GM12878 (cell line): Measurements from ENCODE around the gene CELSR1. TPM values are rescaled to one million over a fixed set of nuclear protein-coding genes. Genes with fewer than 3 reads are reported as not detected.

ENCODE experiments used
- ATAC-seq: fragments of 200-7000 bp; cut with Tn5 transposase; 3 replicates; pipeline ENCODE4 v1.9.1; 2020; ENCODE audit warnings: mild to moderate bottlenecking, moderate library complexity
- BruUV-seq: library from RNA; stranded (reverse); fragments of 400-500 nt; replicated peaks from 2 replicates; lab custom pipeline; 2021; lab: Mats Ljungman, UMichigan
- CTCF ChIA-PET: fragments of 300-600 bp; sonication (Branson Sonifier 250); formaldehyde crosslinking; extraction: SDS; loops from one replicate; lab custom pipeline; 2021; ENCODE audit warnings: inconsistent platforms; lab: Yijun Ruan, JAX
- POLR2A ChIA-PET: fragments of 350-600 bp; formaldehyde crosslinking; extraction: SDS; loops from one replicate; lab custom pipeline; 2021; ENCODE audit warnings: inconsistent platforms; lab: Charles Lee
- RAD21 ChIA-PET: fragments of 300-600 bp; sonication (Branson Sonifier 250); formaldehyde crosslinking; loops from one replicate; lab custom pipeline; 2023; ENCODE audit warnings: antibody characterized with exemption; ENCODE audit not compliant: unreplicated experiment; lab: Charles Lee
- SMC1A ChIA-PET: fragments of 300-600 bp; sonication (Branson Sonifier 250); formaldehyde crosslinking; loops from one replicate; lab custom pipeline; 2023; ENCODE audit not compliant: unreplicated experiment, uncharacterized antibody; lab: Charles Lee
- DNase-seq: peaks from one replicate; pipeline ENCODE4 v3.0.0-alpha.2; 2011; ENCODE audit warnings: low read depth, low spot score
- FAIRE-seq: peaks from 3 replicates; lab custom pipeline; 2011; peaks lifted over from hg19 to GRCh38; lab: Jason Lieb, UNC
- H2AFZ ChIP-seq: 2 replicates; pipeline ENCODE4 v1.6.0; 2011; ENCODE audit warnings: low read depth, low read length, control low read depth; ENCODE audit not compliant: control insufficient read depth
- H3K27ac ChIP-seq: 2 replicates; pipeline ENCODE4 v1.5.1; 2011; ENCODE audit warnings: control low read depth; ENCODE audit not compliant: control insufficient read depth, insufficient read depth
- H3K27me3 ChIP-seq, 2 experiments: replicated peaks in 1 of 2; 2 replicates each; pipeline versions ENCODE4 v1.6.0 to v1.6.1; 2011; ENCODE audit warnings: low read length in 1 of 2; ENCODE audit not compliant: control insufficient read depth in 2 of 2, insufficient read depth in 2 of 2
- H3K36me3 ChIP-seq, 2 experiments: 2 replicates each; pipeline ENCODE4 v1.5.1; 2011; ENCODE audit warnings: low read length in 1 of 2; ENCODE audit not compliant: control insufficient read depth in 2 of 2, insufficient read depth in 2 of 2
- H3K4me1 ChIP-seq: 2 replicates; pipeline ENCODE4 v1.6.1; 2011; ENCODE audit warnings: mild to moderate bottlenecking, low read length, moderate library complexity, mixed read lengths; ENCODE audit not compliant: control insufficient read depth, insufficient read depth
- H3K4me2 ChIP-seq: 2 replicates; pipeline ENCODE4 v1.6.0; 2011; ENCODE audit warnings: control low read depth; ENCODE audit not compliant: control insufficient read depth, insufficient read depth
- H3K4me3 ChIP-seq: fragments of 200-600 bp; sonication (generic); 2 replicates; pipeline ENCODE4 v1.5.1; 2016
- H3K79me2 ChIP-seq: 2 replicates; pipeline ENCODE4 v1.6.0; 2011; ENCODE audit warnings: low read length; ENCODE audit not compliant: control insufficient read depth, insufficient read depth
- H3K9ac ChIP-seq: 2 replicates; pipeline ENCODE4 v1.8.0; 2011; ENCODE audit warnings: low read length, control low read depth, mixed read lengths; ENCODE audit not compliant: control insufficient read depth, insufficient read depth
- H3K9me3 ChIP-seq: replicated peaks from 3 replicates; pipeline ENCODE4 v1.5.1; 2011; ENCODE audit warnings: mild to moderate bottlenecking, low read length; ENCODE audit not compliant: control insufficient read depth, insufficient read depth
- H4K20me1 ChIP-seq: 2 replicates; pipeline ENCODE4 v1.6.0; 2011; ENCODE audit not compliant: control insufficient read depth, insufficient read depth
- BCL3 ChIP-seq: IDR thresholded peaks from 2 replicates; pipeline ENCODE4 v1.6.1; 2011; ENCODE audit warnings: borderline replicate concordance, low read depth, mild to moderate bottlenecking, moderate library complexity, low read length; ENCODE audit not compliant: insufficient read depth, poor library complexity, severe bottlenecking
- CEBPB ChIP-seq, 2 experiments: fragments of 150-350 bp in 1 of 2; IDR thresholded peaks; 2 replicates each; pipeline ENCODE4 v1.6.1; 2012 to 2014; ENCODE audit warnings: low read depth in 2 of 2, low read length in 2 of 2, borderline replicate concordance in 1 of 2, inconsistent platforms in 1 of 2
- EP300 ChIP-seq, 2 experiments: fragments of 150-350 bp in 1 of 2; IDR thresholded peaks; 2 replicates each; pipeline ENCODE4 v1.6.1; 2011 to 2012; ENCODE audit warnings: low read depth in 2 of 2, low read length in 2 of 2, borderline replicate concordance in 1 of 2, improper control_type of control experiment in 1 of 2, inconsistent platforms in 1 of 2; ENCODE audit not compliant: control insufficient read depth in 1 of 2
- MEF2A ChIP-seq: IDR thresholded peaks from 2 replicates; pipeline ENCODE4 v1.6.1; 2011; ENCODE audit warnings: low read depth, mild to moderate bottlenecking, low read length, moderate library complexity; ENCODE audit not compliant: insufficient read depth
- MTA3 ChIP-seq: IDR thresholded peaks from 2 replicates; pipeline ENCODE4 v1.6.1; 2012; ENCODE audit warnings: low read length, inconsistent platforms, borderline replicate concordance
- MYB ChIP-seq: fragments of 150-350 bp; IDR thresholded peaks from 2 replicates; pipeline ENCODE4 v1.6.1; 2014; ENCODE audit warnings: mild to moderate bottlenecking, low read depth, low read length, borderline replicate concordance
- NR2C1 ChIP-seq: fragments of 450-650 bp; IDR thresholded peaks from 2 replicates; pipeline ENCODE4 v1.6.1; 2017; ENCODE audit warnings: antibody characterized with exemption, mild to moderate bottlenecking, moderate library complexity
- PAX8 ChIP-seq: fragments of 450-650 bp; IDR thresholded peaks from 2 replicates; pipeline ENCODE4 v1.6.1; 2017; ENCODE audit warnings: mild to moderate bottlenecking, moderate library complexity
- RUNX3 ChIP-seq: IDR thresholded peaks from 2 replicates; pipeline ENCODE4 v1.6.1; 2012; ENCODE audit warnings: low read length, inconsistent platforms
- WGBS: methylation state at CpG from one replicate; pipeline ENCODE4 v1.1.6; 2016; ENCODE audit warnings: low lambda C conversion rate; ENCODE audit not compliant: insufficient replicate concordance, insufficient coverage; ENCODE audit errors: missing lambda C conversion rate; 5-methylcytosine and 5-hydroxymethylcytosine counted together
- in situ Hi-C: fragments of 300-500 bp; cut with MboI; formaldehyde crosslinking; loops from 9 replicates; pipeline ENCODE4 v1.14.3; 2018; ENCODE audit warnings: mixed read lengths
- intact Hi-C: fragments of 100-400 bp; cut with micrococcal nuclease; formaldehyde crosslinking; loops from one replicate; pipeline ENCODE4 v1.14.2; 2022; ENCODE audit not compliant: unreplicated experiment
- polyA plus RNA-seq, 11 experiments: library from polyadenylated mRNA; depleted of rRNA in 4 of 11; unstranded in 6 of 11; stranded (reverse) in 5 of 11; fragments of >200 nt; fragmentation: Nextera tagmentation in 4 of 11; fragmentation: Illumina TruSeq in 1 of 11; extraction: Ambion mirVana in 4 of 11; extraction: Trizol in 1 of 11; gene quantifications; 1 replicate in 1 of 11; 2 replicates in 10 of 11; pipeline versions ENCODE4 v1.2.1 to v1.2.3, GENCODE V29; 2011 to 2016; ENCODE audit warnings: inconsistent platforms in 2 of 11, missing spikeins in 2 of 11, low read depth in 1 of 11
- total RNA-seq, 4 experiments: library from RNA; depleted of rRNA in 3 of 4; stranded (reverse); fragments of >200 nt in 3 of 4; fragmentation: Illumina TruSeq in 1 of 4; extraction: Trizol in 1 of 4; gene quantifications; 2 replicates each; pipeline versions ENCODE4 v1.2.1 to v1.2.3, GENCODE V29; 2013 to 2021

The CELSR1 gene
- total and polyA plus RNA-seq, 10 of the 15 experiments (the other 5 are each of a cell fraction or from before 2014, with no cell fraction given), result 0.05 to 1.7 (median 0.35) TPM; not detected in 2

DNA sequence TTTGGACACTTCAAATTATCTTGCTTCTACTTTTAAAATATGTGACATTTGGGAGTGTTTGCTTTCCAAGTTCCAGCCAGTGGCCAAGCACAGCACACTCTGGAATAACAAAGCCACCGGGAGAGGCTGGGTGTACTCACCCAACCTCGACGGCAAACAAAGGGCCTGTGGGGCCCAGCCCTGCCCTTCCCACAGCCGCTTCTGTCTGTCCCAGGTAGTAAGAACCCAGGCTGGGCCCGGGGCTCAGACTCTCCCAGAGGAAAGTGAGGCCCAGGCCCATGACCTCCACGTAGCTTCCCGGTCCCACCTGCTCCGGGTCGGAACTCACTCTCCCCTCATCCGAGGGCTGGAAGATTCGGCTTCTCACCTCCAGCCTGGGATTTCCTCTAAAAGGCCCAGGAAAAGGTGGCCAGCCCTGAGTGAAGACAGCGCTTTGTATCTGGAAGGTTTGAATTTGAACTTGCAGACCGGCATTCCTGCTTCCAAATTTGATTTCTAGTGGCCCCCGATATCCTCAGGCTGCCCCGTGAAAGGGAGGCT is 93.5 kb downstream of the CELSR1 start (continued):
- TF ChIP-seq CEBPB (IDR thresholded peaks at IDR 0.05; ENCODE audit: borderline replicate concordance in 1 of 2, low read depth in 2 of 2, low read length in 2 of 2) (no peak), BCL3 (no peak), PAX8 (no peak), MYB (no peak), MEF2A (no peak)

- Histone ChIP-seq H4K20me1 (no peaks in the 10 kb centered on the region), H2AFZ (no peak overlapping the region), H3K4me3 (no peak overlapping the region), H3K27ac (no peak overlapping the region), H3K4me1 (no peaks in the 10 kb centered on the region), H3K9ac (no peak overlapping the region), H3K36me3 (no peaks in the 10 kb centered on the region), H3K27me3 (no peaks in the 10 kb centered on the region; a peak in 1 of 4 replicates), H3K9me3 (no peaks in the 10 kb centered on the region), H3K4me2 (no peak overlapping the region), H3K79me2 (no peaks in the 10 kb centered on the region)
- SMC1A ChIA-PET, result no interaction called here
- POLR2A ChIA-PET, result no interaction called here
- no TSS peak for BruUV-seq
- intact Hi-C loops, result no loop called here
- CTCF ChIA-PET, result no interaction called here
- TF ChIP-seq EP300 (IDR thresholded peaks at IDR 0.05; ENCODE audit: borderline replicate concordance in 1 of 2, control insufficient read depth in 1 of 2, low read depth in 2 of 2, low read length in 2 of 2) (no peak), RUNX3 (no peak), MTA3 (no peak), NR2C1 (no peak)
- no peak for FAIRE-seq
- WGBS, result 43% methylated on average over 14 of the region's 14 CpGs
- DNase-seq, result no peak
- RAD21 ChIA-PET, result no interaction called here
- ATAC-seq, result no peak
- in situ Hi-C loops, result no loop called here
Observed at GRCh38 chr22:46442217-46442853, 95.1 kb downstream of the CELSR1 start.
